Left renal pelvis (tissue), 4 donors: ENCODE results near the gene SPRR5. TPM values are rescaled to one million over a fixed set of nuclear protein-coding genes. Genes with fewer than 3 reads are reported as not detected.

Experiments used
- DNase-seq, 4 donors: peaks; one replicate each; pipeline ENCODE4 v3.0.0-alpha.2; 2013; ENCODE audit warnings: low read depth in 4 of 4, low spot score in 3 of 4
- polyA plus RNA-seq, 4 donors: library from polyadenylated mRNA; unstranded; fragments of 120-200 nt; gene quantifications; one replicate each; pipeline ENCODE4 v1.2.1, GENCODE V29; 2013; ENCODE audit not compliant: insufficient read length in 4 of 4

Gene SPRR5, protein sequence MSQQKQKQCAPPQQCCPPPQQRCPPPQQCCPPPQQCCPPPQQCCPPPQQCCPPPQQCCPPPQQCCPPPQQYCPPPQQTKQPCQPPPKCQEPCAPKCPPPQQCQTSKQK
- polyA plus RNA-seq, result not detected

GRCh38 chr1:152946651-152947256 is at the start of gene SPRR5:
Gene SPRR5, plus strand, starts transcription at chr1:152947206. Its CDS starts 1,349 bp downstream, at chr1:152948555.
- no peak for DNase-seq

DNA sequence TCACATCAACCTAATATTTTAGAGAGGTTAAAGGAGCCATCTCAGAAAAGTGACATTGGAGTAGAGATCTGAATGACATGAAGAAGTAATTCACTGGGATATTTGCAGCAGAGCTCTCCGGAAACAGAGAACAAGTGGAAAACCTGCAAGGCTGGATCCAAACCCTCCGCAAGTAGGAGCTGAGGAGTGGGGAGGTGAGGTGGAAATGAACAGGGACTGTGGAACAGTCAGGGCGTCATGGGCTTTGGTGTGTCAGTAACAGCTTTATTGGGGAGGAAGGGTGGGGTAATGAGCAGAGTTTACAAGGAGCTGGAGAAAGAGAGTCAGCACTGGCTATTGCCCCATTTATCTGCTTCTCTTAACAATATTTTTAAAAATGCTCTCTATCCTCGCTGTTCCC is 48.0 kb upstream of the SPRR5 start:
- no peak for DNase-seq

DNA sequence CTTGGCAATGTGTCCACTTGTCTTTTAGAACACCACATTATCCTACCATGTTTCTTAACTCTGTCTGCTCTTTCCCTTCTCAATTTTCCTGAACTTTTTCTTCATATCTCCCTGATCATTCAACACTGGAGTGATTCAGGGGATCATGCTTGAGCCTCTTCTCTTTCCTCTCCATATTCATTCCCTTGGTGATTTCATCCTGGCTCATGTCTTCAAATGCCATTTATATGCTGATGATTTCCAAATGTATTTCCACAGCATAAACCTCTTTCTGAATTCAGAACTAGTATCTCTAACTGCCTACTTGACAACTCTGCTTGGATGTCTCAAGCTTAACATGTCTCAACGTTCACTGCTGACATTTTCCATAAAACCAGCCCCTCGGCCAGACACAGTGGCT is 47.1 kb upstream of the SPRR5 start:
- DNase-seq, result no peak

GRCh38 chr1:152901631-152902030 is 45.4 kb upstream of the SPRR5 start:
- DNase-seq, result no peak

- DNase-seq, result peak in 3 of 4 donors; percentile 0 to 22 (median 14)
Observed at GRCh38 chr1:152902636-152903035, 44.4 kb upstream of the SPRR5 start.

- DNase-seq, result no peak
Observed at GRCh38 chr1:152904688-152905440, 42.1 kb upstream of the SPRR5 start.

DNA sequence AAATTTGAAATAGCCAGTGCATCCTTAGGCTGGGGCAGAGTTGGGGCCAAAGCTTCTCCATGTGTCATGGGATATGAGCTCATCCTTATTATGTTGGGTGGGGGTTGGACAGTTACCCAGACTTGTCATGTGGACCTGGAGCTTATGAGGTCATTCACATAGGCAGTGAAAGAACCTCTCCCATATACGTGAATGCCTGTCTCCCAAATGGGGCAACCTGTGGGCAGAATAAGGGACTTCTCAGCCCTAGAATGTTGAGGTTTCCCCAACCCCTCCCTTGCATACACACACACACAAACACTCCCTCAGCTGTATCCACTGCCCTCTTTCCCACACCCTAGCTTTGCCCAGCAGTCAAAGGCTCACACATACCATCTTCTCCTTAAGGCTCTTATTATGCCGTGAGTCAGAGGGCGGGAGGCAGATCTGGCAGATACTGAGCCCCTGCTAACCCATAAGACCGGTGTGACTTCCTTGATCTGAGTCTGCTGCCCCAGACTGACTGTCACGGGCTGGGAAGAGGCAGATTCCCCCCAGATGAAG is 40.9 kb upstream of the SPRR5 start:
- no peak for DNase-seq

DNA sequence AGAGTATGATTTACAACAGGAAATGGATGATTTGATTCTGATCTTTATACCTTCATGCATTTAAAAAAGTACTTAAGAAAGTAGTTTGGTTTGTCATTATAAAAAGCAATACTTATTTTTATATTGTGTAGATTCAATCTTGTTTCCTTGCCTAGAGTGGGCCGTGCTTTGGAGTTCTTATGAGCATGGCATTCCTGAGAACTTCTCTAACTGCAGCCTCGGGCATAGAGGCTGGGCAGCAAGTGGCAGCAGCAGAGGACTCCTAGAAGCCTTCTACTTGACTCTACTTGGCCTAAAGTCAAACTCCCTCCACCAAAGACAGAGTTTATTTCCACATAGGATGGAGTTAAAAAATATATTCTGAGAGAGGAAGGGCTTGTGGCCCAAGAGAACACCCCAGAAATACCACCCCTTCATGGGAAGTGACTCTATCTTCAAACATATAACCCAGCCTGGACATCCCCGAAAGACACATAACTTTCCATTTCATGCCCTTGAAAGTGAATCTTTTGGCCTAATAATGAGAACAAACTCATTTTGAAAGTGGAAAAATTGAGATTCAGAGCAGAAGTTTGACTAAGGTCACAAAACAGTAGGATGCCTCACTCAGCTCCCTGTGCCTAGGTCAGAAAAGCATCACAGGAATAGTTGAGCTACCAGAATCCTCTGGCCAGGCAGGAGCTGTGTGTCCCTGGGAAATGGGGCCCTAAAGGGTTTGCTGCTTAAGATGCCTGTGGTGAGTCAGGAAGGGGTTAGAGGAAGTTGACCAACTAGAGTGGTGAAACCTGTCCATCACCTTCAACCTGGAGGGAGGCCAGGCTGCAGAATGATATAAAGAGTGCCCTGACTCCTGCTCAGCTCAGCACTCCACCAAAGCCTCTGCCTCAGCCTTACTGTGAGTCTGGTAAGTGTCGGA is 39.1 kb upstream of the SPRR5 start, which contains the start of gene IVL:
TSS of gene IVL (plus strand) at position 861 of the 916 bp plus-strand sequence. CDS start 1,252 bp downstream, outside the sequence.
- no peak for DNase-seq

DNA sequence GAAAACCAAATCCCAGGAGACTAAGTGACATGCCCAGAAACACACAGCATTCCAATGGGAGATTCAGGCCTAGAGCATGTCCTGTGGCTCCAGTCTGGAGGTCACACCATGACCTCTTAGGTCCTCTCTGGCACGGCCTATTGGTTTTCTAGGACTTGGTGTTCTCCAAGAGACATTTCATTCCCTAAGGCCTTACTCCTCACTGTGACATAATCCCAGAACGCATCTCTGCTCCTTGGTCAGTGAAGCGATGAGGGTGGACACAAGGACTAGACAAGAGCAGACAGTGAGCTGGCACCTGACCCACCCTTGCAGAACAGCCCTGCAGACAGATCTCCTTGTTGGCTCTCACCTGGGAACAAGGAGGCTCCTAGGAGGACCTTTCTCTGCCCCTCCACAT is 37.8 kb upstream of the SPRR5 start:
- DNase-seq, result no peak

- DNase-seq, result no peak
Observed at GRCh38 chr1:152912471-152912870, 34.5 kb upstream of the SPRR5 start.

DNA sequence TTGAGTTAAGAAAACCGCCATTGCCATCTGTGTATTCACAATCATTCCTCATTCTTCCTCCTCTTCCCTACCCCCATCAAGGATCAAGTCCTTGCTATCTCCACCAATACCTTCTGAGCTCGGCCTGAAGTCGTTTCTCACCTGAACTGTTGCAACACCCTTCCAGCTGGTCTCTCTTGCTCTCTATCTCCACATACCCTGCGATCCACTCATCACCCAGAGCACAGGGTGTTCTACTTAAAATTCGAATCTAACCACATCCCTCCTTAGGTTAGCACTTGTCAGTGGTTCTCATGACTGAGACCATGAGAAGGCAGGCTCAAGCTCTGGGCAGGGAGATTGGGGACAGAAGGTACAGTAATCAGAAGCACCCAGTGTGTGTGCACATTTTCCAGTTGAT is 34.1 kb upstream of the SPRR5 start:
- DNase-seq, result no peak

DNA sequence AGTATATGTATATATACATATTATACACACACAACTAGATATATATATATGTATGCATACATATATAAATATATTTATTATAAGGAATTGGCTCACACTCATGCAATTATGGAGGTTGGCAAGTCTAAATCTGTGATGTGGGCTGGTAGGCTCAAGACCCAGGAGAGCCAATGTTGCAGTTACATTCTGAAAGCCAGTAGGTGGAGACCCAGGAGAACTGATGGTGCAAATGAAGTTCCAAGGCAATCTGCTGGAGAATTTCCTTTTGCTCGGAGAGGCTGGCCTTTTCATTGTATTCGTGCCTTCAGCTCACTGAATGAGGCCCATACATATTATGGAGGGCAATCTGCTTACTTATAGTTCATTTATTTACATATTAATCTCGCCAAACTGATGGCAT is 29.2 kb upstream of the SPRR5 start:
- DNase-seq, result peak in 2 of 4 donors; percentile 3 to 14

DNA sequence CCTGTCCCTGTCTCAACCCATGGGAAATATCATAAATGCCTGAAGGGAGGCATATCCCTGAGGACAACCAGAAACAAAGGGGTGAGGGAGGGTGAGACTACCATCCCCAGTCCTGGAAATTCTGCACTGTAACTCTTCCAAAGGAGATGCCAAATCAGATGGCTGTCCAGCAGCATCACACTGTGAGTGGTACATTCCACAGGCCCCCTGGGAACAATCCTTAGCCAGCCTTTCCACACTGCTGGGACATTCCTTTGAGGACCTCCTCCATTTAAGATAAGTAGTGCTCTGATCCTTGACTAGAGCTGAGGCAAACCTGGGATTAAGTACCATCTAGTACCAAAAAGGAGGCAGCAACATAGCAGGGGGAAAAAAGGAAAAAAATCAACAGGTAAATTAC is 27.9 kb upstream of the SPRR5 start:
- no peak for DNase-seq

DNA sequence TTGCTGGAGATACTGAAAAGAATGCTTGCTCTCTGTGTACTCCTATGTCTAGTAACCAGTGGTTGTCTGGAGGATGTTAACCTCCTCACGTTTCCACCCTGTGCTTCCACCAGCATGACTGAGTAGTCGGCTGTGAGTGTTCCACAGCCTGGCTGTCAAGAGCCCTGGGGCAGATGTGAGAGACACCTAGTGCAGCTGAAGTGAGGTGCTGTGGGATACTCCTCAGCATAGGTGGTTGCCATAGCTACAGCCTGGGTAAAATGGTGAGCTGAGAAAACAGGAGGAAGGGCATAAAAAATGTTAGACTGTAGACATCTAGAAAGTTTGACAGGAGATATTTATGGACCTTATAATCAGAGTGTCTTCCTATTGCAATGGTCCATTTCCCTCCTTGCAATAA is 22.8 kb upstream of the SPRR5 start:
- no peak for DNase-seq

GRCh38 chr1:152926091-152926490 is 20.9 kb upstream of the SPRR5 start:
- no peak for DNase-seq

DNA sequence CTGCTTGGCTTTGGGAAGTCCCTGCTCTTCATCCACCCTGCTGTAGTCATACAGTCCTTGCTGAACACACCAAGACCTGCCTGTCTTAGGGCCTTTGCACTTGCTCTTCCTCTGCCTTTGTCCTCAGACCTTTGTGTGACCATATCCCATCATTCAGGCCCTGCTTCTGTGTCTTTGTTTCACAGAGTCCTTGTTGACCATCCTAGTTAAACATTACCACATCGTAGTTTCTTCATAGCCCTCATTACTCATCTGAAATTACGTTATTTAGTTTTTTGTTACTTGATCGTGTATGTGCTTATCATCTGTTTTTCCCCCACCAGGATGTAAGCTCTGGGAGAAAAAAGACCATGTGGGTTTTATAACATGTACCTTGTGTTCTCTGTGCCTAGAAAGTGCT is 18.3 kb upstream of the SPRR5 start:
- DNase-seq, result no peak

DNA sequence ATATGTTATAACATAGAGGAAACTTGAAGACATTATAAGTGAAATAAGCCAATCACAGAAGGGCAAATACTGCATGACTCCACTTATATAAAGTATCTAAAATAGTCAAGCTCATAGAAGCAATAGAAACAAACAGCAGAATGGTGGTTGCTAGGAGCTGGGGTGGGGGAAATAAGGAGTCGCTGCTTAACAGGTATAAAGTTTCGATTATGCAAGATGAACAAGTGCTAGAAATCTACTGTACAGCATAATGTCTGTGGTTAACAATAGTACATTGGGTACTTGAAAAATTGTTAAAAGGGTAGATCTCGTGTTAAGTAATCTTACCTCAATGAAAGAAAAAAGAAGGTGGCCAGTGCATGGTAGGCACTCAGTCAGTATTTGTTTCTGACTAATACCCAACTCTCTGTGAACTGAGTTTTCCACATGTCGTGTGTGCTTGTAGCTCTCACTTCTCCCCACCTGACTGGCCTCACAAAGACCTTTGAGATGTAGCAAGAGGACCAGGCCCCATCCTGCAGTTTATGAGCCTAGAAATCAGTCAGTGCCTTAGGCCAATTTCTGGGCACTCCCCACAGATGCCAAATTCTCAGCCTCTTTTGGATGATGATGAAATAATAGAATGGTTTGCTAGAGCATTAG is 14.7 kb upstream of the SPRR5 start:
- DNase-seq, result no peak

DNA sequence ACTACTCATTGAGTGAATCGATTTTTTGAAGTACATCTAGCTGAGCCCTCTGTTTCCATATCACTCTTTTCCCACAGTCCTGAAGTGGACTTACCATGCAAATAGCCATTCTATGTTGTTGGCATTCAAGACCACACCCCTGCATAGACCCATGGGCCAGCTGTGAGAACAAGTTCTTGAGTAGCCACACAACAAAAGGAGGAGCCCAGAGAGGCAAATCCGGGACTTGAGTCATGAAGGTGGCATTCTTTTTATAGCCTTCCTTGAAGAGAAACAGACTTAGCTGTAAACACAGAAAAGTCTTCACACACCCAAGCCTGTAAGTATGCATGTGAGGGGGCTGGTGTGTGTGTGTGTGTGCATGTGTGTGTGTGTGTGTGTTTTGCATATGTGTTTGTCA is 13.8 kb upstream of the SPRR5 start:
- DNase-seq, result no peak

DNA sequence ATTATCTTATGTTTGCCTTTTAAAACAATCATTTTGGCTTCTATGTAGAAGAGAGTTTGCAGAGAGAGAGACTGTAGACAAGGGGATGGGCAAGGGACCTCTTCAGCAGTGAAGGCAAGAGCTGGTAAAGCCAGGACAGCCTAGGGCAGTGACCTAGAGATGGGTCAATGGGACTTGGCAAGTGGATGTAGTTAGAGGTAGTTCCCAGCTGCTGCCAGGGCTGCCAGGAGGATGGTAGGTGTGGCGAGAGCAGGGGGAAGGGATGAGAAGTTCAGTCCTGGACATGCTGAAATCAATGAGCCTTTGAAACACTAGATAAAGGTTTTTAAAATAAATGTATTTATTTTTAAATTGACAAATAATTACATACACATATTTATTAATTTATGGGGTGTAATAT is 6.4 kb upstream of the SPRR5 start:
- DNase-seq, result no peak

DNA sequence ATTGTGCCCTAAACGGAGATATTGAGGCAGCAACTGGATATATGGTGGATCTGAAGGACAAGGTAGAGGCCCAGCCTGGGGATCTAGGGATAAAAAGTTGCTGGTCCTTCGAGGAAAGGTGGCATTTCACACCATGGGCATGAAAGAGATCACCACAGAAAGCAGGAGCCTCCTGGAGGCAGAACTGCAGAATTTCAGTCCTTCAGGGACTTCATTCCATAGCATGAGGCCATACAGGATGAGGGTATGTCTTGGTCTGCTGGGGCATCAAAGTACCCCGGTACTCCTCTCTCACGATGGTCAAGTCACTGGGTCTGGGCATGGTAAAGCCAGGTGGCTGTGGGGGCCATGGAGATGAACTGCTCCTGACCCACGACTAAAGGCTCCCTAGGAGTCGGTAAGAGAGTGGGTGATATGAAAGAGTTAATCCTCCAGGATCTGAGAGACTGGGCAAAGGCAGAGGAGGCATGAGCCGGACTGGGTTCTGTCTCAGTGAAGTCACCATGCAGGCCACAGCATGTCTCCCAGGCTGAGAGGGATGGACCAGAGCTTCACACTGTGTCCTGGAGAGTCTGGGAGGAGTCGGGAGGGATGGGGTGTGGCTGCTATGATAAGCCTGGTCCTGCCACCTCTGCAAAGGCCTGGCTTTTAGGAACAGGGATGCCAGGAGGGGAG is 5.8 kb upstream of the SPRR5 start:
- DNase-seq, result no peak
